Large intestine (tissue), 3 donors: ENCODE data around the gene MN1. TPM values are rescaled to one million over a fixed set of nuclear protein-coding genes. Genes with fewer than 3 reads are reported as not detected.

Source experiments
- DNase-seq, 2 donors: peaks; one replicate each; pipeline versions ENCODE4 v3.0.0 to v3.0.0-alpha.2; 2013
- H3K27ac ChIP-seq: one replicate; pipeline ENCODE4 v1.5.1; 2013; ENCODE audit warnings: low read length
- H3K27me3 ChIP-seq: 2 replicates; pipeline ENCODE4 v1.6.1; 2013; ENCODE audit warnings: low read length; ENCODE audit not compliant: control insufficient read depth, insufficient read depth
- H3K36me3 ChIP-seq: 2 replicates; pipeline ENCODE4 v1.6.1; 2013; ENCODE audit warnings: low read length; ENCODE audit not compliant: control insufficient read depth, insufficient read depth
- H3K4me1 ChIP-seq: one replicate; pipeline ENCODE4 v1.6.1; 2013; ENCODE audit warnings: low read length; ENCODE audit not compliant: control insufficient read depth, insufficient read depth
- H3K4me3 ChIP-seq: one replicate; pipeline ENCODE4 v1.5.1; 2013; ENCODE audit warnings: low read length
- H3K9me3 ChIP-seq: one replicate; pipeline ENCODE4 v1.6.1; 2013; ENCODE audit warnings: mild to moderate bottlenecking, low read depth, low read length, moderate library complexity; ENCODE audit not compliant: control insufficient read depth
- WGBS: methylation state at CpG from one replicate; pipeline ENCODE4 v1.1.5; 2013; ENCODE audit warnings: low lambda C conversion rate; ENCODE audit not compliant: insufficient coverage; 5-methylcytosine and 5-hydroxymethylcytosine counted together
- polyA plus RNA-seq: library from polyadenylated mRNA; unstranded; fragments of 120-200 nt; gene quantifications from one replicate; pipeline ENCODE4 v1.2.1, GENCODE V29; 2013

The MN1 gene
- polyA plus RNA-seq, 1 donor, result 5.8 TPM

DNA sequence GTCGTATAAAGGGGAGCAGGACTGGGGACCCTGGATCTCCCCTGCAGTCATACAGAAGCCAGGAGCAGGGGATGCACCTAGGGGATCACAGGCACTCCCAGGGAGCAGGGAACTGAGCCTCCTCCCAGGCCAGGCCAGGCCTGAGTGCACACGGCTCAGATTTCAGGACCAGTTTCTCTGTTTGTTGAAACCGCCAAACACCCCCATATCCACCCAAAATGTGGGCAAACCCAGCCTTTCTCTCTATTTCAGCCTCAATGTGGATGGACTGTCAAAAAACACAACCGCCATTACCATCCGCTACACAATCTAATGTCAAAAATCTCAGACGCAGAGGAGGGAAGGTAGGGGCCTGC, 17.5 kb downstream of the MN1 start:
- Histone ChIP-seq H3K27ac (peak overlapping the region; percentile 53), H3K4me3 (no peak overlapping the region), H3K9me3 (no peaks in the 10 kb centered on the region), H3K27me3 (peaks cover 5% of the 10 kb centered on the region), H3K4me1 (peaks cover 2% of the 10 kb centered on the region), H3K36me3 (peaks cover under 1% of the 10 kb centered on the region)
- WGBS, result 90% methylated on average over 2 of the region's 6 CpGs
- no peak for DNase-seq

DNA sequence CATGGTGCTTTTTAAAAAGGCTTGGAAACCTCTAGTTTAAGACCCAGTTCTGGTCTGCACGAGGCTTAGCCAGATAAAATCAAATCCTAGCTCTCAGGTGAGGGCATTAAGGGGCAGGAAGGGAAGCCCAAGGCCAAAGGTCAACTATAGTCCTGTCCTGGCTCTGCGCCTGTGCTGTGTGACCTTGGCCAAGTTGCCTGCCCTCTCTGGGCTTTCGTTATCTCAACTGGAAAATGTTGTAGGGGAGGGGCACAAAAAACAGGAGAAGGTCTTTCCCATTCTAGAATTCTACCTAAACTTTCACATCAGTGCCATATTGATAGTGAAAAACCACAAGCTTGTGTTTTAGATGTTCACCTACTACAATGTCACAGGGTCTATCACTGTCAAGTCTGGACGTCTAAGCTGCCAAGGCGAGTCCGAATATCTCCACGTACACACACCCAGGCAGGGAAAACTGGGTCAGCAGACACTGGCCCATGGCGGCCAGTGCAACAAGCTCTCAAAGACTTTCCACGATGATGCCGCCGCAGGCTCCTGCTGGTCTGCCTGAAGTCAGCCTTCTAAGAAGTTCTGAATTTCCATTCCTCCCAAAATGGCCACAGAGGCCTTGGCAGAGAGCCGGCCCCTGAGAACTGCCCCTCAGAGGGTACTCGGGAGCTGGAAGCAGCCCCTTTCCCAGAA, 18.0 kb downstream of the MN1 start:
- no CpG with 5 or more reads among the region's 13 CpGs for WGBS
- Histone ChIP-seq H3K9me3 (no peaks in the 10 kb centered on the region), H3K4me3 (no peak overlapping the region), H3K36me3 (peaks cover 3% of the 10 kb centered on the region), H3K27ac (peak overlapping the region; percentile 53), H3K4me1 (peaks cover 2% of the 10 kb centered on the region), H3K27me3 (peaks cover 5% of the 10 kb centered on the region)
- no peak for DNase-seq

DNA sequence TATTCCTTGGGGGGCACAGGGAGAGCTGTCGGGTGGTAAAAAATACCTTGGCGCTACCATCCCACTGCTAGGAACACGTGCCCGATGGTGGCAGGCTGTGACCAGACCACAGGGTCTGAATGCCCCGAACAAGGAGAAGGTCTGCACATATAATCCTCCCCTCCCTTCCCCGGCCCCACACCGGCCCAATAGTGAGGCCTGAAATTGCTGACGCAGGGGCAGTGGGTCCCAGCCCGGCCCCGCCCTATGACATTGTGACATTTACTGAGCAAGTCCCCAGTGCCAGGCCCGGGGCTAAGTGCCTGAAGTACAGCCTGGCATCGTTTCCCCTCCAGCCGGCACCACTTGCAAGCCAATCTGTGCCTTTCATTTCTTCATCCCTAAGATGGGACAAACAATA, 19.5 kb downstream of the MN1 start:
- DNase-seq, result no peak
- no peak overlapping the region for H3K27ac ChIP-seq
- H3K9me3 ChIP-seq, result no peaks in the 10 kb centered on the region
- H3K4me3 ChIP-seq, result no peak overlapping the region
- H3K4me1 ChIP-seq, result peaks cover 2% of the 10 kb centered on the region
- peaks cover 3% of the 10 kb centered on the region for H3K36me3 ChIP-seq
- WGBS, result no CpG with 5 or more reads among the region's 13 CpGs
- peaks cover 3% of the 10 kb centered on the region for H3K27me3 ChIP-seq

DNA sequence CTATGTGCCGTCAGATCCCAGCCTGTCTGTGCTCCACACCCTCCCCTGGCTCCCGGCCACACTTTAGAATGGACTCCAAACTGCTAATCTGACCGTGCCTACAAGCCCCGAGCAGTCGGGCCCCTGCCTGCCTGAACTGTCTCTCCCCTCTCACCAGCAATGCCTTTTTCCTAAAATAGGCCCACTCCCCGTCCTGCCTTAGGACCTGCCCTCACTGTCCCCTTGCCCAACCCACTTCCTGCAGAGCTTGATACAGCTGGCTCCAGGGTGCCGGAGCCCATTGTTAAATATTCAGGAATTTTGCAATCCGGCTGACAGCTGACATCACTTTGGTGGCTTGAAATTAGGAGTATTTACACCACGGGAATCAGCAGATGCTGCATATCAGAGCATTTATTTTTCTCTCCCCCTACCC, 21.4 kb downstream of the MN1 start:
- Histone ChIP-seq H3K27ac (no peak overlapping the region), H3K36me3 (peaks cover 3% of the 10 kb centered on the region), H3K27me3 (peaks cover 8% of the 10 kb centered on the region), H3K4me1 (peaks cover 2% of the 10 kb centered on the region), H3K4me3 (no peak overlapping the region), H3K9me3 (no peaks in the 10 kb centered on the region)
- no CpG with 5 or more reads among the region's 9 CpGs for WGBS
- no peak for DNase-seq

DNA sequence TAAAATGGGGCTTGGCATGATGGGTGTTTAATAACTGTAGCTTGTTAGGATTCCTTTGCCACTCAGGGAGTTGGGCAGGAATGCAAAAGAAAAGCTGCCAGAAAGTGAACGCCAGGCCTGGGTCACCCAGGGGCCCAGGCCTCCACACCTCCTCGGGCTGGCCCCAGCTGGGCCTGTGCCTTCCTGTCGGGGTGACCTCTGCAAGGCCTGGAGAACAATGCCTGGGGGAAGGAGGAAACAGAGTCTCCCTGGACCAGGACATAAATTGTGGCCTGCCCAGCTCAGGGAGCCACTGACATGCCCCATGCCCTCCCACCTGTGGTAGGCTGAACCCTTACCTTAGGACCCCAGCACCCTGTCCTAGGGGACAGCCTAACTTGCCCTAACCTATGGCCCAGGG, 21.9 kb downstream of the MN1 start:
- H3K9me3 ChIP-seq, result no peaks in the 10 kb centered on the region
- no peak overlapping the region for H3K27ac ChIP-seq
- no peak overlapping the region for H3K4me3 ChIP-seq
- peaks cover 8% of the 10 kb centered on the region for H3K27me3 ChIP-seq
- no CpG with 5 or more reads among the region's 3 CpGs for WGBS
- DNase-seq, result no peak
- H3K36me3 ChIP-seq, result peaks cover 3% of the 10 kb centered on the region
- peaks cover 2% of the 10 kb centered on the region for H3K4me1 ChIP-seq

DNA sequence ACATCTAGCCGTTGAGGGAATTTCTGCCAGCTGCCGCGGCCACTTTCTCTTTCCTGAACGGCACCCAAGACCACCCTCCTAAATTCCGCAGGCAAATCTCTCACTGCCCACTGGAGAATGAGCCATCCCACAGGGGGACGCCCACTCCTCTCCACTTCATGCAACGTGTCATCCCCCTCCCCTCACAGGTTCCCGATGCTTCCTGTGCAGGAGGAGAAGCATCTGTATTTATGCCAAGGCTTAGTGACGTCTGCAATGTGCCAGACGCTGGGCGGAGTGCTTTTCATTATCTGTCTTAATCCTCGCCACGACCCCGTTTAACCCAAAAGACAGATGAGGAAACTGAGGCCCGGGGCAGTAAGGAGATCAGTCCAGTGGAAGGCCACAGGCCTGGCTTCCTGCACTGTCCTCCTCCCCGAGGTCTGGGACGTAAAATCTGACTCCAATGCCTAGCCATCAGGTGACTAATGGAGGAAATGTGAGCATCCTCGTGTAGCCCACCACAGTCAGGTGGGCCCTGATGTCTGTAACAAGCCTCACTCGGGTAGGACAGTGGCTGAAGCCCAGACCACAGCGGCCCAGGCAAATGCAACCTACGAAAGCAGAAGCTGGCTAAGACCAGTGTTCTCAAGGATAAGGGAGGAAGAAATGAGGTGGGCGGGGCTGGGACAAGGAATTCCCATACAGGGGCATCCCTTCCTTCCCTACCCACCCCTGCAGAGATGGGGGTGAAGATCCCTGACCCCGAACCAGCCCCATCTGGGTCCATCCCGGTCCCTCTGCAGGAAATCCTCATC, 23.1 kb downstream of the MN1 start:
- Histone ChIP-seq H3K27ac (no peak overlapping the region), H3K4me1 (no peaks in the 10 kb centered on the region), H3K4me3 (no peak overlapping the region), H3K27me3 (peaks cover 8% of the 10 kb centered on the region), H3K36me3 (peaks cover 3% of the 10 kb centered on the region), H3K9me3 (no peaks in the 10 kb centered on the region)
- WGBS, result no CpG with 5 or more reads among the region's 24 CpGs
- DNase-seq, result no peak

DNA sequence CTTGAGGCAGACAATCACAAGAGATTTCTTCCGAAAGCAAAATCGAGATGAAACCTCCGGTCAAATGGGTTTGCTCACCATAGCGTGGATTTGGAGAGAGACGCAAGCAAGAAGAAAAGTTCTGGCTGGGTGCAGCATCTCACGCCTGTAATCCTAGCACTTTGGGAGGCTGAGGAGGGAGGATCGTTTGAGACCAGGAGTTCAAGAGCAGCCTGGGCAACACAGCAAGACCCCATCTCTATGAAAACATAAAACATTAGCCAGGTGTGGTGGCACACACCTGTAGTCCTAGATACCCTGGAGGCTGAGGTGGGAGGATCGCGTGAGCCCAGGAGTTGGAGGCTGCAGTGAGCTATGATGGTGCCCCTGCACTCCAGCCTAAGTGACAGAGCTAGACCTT, 24.4 kb downstream of the MN1 start:
- 100% methylated on average over 2 of the region's 9 CpGs for WGBS
- no peak overlapping the region for H3K4me3 ChIP-seq
- H3K27me3 ChIP-seq, result peaks cover 8% of the 10 kb centered on the region
- H3K9me3 ChIP-seq, result no peaks in the 10 kb centered on the region
- DNase-seq, result no peak
- H3K36me3 ChIP-seq, result peaks cover 3% of the 10 kb centered on the region
- no peaks in the 10 kb centered on the region for H3K4me1 ChIP-seq
- H3K27ac ChIP-seq, result no peak overlapping the region

DNA sequence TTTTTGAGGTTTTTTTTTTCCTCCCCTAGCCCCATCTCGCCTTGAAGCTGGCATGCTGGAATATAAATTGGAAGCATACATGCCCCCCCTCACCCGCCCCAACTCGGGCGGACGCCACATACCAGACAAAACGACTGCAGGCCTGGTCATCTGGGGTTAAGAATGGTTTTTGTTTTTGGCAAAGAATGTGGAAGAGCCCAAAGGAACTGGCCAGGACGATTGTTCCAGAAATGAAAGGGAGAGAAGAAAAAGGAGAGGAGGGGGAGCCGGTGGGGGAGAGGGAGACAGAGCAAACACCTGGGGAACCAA, 25.0 kb downstream of the MN1 start:
- DNase-seq, result no peak
- H3K27me3 ChIP-seq, result peaks cover 8% of the 10 kb centered on the region
- no peaks in the 10 kb centered on the region for H3K4me1 ChIP-seq
- 29% methylated on average over 1 of the region's 8 CpGs for WGBS
- H3K27ac ChIP-seq, result no peak overlapping the region
- peaks cover 3% of the 10 kb centered on the region for H3K36me3 ChIP-seq
- no peak overlapping the region for H3K4me3 ChIP-seq
- H3K9me3 ChIP-seq, result no peaks in the 10 kb centered on the region

DNA sequence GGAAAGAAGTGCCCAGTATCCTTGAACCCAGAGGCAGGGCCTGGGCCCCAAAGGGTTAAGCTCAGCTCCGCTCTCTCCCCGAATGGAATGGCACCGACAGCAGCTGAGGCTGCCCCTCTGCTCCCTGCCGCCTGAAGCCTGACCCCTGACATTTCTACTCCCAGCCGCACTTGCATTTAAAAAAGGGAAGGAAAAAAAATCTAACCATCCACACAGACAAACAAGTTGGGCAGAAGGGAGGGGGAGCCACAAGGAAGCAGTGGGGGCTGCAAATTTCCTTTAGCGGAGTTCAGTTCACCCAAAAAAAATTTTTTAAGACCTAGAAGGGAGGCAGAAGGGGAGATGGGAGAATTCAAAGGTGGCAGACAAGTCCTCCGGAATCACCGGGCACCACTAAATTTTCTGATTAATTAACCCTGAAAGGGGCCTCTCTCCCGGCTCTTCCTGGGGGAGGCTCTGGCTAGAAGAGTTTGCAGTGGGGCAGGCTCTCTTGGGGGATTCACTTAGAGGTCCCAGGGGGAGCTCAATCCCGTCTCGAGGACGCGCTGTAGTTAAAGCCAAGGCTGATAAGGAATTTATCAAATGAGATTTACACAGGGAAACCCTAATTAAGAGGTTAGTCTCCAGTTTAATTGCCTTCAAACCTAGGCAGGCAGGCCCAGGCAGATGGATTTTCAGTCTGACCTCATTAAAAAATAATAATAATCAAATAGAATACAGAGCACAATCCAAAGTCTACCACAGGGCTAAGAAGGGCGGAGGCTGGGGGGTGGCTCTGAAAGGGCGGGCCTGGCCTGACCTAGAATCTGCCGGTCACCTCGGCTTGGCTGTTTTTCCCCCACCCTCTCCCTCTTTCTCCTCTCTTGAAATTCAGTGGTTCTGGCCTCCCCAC, 25.6 kb downstream of the MN1 start:
- Histone ChIP-seq H3K4me1 (no peaks in the 10 kb centered on the region), H3K27ac (no peak overlapping the region), H3K9me3 (no peaks in the 10 kb centered on the region), H3K4me3 (no peak overlapping the region), H3K27me3 (peaks cover 8% of the 10 kb centered on the region), H3K36me3 (peaks cover 3% of the 10 kb centered on the region)
- DNase-seq, result no peak
- no CpG with 5 or more reads among the region's 17 CpGs for WGBS

DNA sequence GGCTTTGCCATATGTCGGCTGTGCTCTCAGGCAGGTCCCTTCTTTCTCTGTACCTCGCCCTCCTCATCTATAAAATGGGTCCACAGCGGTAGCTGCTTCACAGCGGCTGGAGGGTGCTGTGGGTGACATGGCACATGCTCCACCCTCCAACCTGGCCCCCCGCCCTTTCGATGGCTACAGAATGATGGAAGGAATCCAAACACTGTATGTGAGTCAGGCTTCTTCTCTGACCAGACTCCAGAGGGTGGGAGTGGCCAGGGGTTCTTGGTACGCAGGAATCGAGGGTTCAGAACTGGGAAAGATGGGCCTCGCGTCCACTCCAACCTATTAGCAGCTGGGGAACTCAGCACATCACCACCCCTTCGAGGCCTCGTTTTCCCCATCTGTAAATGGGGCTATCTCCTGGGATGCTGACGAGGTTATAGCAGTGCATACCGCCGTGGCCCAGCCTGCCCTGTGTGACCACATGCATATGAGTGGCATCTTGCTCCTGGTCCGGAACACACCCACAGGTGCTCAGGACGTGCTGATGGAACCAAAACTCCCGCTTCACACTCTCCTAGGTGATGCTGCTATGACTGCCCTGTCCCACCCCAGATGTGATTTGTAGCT, 26.4 kb downstream of the MN1 start:
- Histone ChIP-seq H3K27me3 (peaks cover 6% of the 10 kb centered on the region), H3K9me3 (no peaks in the 10 kb centered on the region), H3K36me3 (peaks cover 3% of the 10 kb centered on the region), H3K4me1 (no peaks in the 10 kb centered on the region), H3K27ac (no peak overlapping the region), H3K4me3 (no peak overlapping the region)
- DNase-seq, result no peak
- no CpG with 5 or more reads among the region's 18 CpGs for WGBS
